H9 (cell line): Measurements from ENCODE around the gene SLC17A6. TPM values are rescaled to one million over a fixed set of nuclear protein-coding genes. Genes with fewer than 3 reads are reported as not detected.
A peak's percentile ranks its signal among the peaks of the same experiment; 100 is the strongest.

Experiments used
- DNase-seq: peaks from one replicate; pipeline ENCODE4 v3.0.0-alpha.2; 2017
- H2AFZ ChIP-seq: one replicate; pipeline ENCODE4 v1.6.1; 2013; ENCODE audit warnings: mild to moderate bottlenecking, low read length, control low read depth, moderate library complexity
- H2AK5ac ChIP-seq: 2 replicates; pipeline ENCODE4 v1.6.1; 2013; ENCODE audit warnings: low read length, control low read depth, mixed read lengths; ENCODE audit not compliant: insufficient read length
- H2BK120ac ChIP-seq: one replicate; pipeline ENCODE4 v1.6.1; 2013; ENCODE audit warnings: low read depth, mild to moderate bottlenecking, low read length, control low read depth, inconsistent platforms; ENCODE audit not compliant: poor library complexity, severe bottlenecking
- H2BK12ac ChIP-seq: 2 replicates; pipeline ENCODE4 v1.6.1; 2013; ENCODE audit warnings: low read length, control low read depth, mixed read lengths, low read depth; ENCODE audit not compliant: insufficient read length
- H2BK15ac ChIP-seq: 2 replicates; pipeline ENCODE4 v1.6.1; 2013; ENCODE audit warnings: low read depth, low read length, control low read depth
- H2BK20ac ChIP-seq: one replicate; pipeline ENCODE4 v1.6.1; 2013; ENCODE audit warnings: low read depth, mild to moderate bottlenecking, low read length, control low read depth, inconsistent platforms; ENCODE audit not compliant: poor library complexity, severe bottlenecking
- H2BK5ac ChIP-seq: 2 replicates; pipeline ENCODE4 v1.6.1; 2013; ENCODE audit warnings: low read length, control low read depth, mixed read lengths; ENCODE audit not compliant: insufficient read length
- H3K14ac ChIP-seq: 2 replicates; pipeline ENCODE4 v1.6.1; 2013; ENCODE audit warnings: low read length, control low read depth; ENCODE audit not compliant: insufficient read depth
- H3K18ac ChIP-seq: 2 replicates; pipeline ENCODE4 v1.6.1; 2013; ENCODE audit warnings: low read depth, mild to moderate bottlenecking, mixed read lengths, low read length, control low read depth; ENCODE audit not compliant: insufficient read length
- H3K23ac ChIP-seq: 2 replicates; pipeline ENCODE4 v1.6.1; 2013; ENCODE audit warnings: low read length, control low read depth, mixed read lengths, low read depth; ENCODE audit not compliant: insufficient read length
- H3K23me2 ChIP-seq: 2 replicates; pipeline ENCODE4 v1.6.1; 2013; ENCODE audit warnings: low read depth, mild to moderate bottlenecking, mixed read lengths, low read length, control low read depth; ENCODE audit not compliant: insufficient read length, poor library complexity, severe bottlenecking
- H3K27ac ChIP-seq: 2 replicates; pipeline ENCODE4 v1.5.1; 2013; ENCODE audit warnings: low read length, control low read depth, mixed read lengths, low read depth; ENCODE audit not compliant: insufficient read length
- H3K27me3 ChIP-seq: 2 replicates; pipeline ENCODE4 v1.6.1; 2013; ENCODE audit warnings: low read length, control low read depth, inconsistent platforms; ENCODE audit not compliant: insufficient read depth
- H3K4ac ChIP-seq: 2 replicates; pipeline ENCODE4 v1.6.1; 2013; ENCODE audit warnings: low read depth, mild to moderate bottlenecking, control low read depth, inconsistent platforms, low read length, moderate library complexity
- H3K4me1 ChIP-seq: 2 replicates; pipeline ENCODE4 v1.6.1; 2013; ENCODE audit warnings: low read length, control low read depth, inconsistent platforms; ENCODE audit not compliant: insufficient read depth
- H3K4me2 ChIP-seq: 2 replicates; pipeline ENCODE4 v1.6.1; 2013; ENCODE audit warnings: low read length, control low read depth, mixed read lengths; ENCODE audit not compliant: insufficient read length, insufficient read depth
- H3K56ac ChIP-seq: 2 replicates; pipeline ENCODE4 v1.6.1; 2013; ENCODE audit warnings: low read depth, mild to moderate bottlenecking, mixed read lengths, low read length, control low read depth; ENCODE audit not compliant: insufficient read length
- H3K79me1 ChIP-seq: 2 replicates; pipeline ENCODE4 v1.6.1; 2013; ENCODE audit warnings: low read depth, mild to moderate bottlenecking, moderate library complexity, low read length, control low read depth, inconsistent platforms; ENCODE audit not compliant: insufficient read depth, poor library complexity, severe bottlenecking
- H3K79me2 ChIP-seq: 2 replicates; pipeline ENCODE4 v1.6.1; 2013; ENCODE audit warnings: low read length, control low read depth, inconsistent platforms; ENCODE audit not compliant: insufficient read depth
- H3K9ac ChIP-seq: 2 replicates; pipeline ENCODE4 v1.6.1; 2013; ENCODE audit warnings: low read length, control low read depth, mixed read lengths; ENCODE audit not compliant: insufficient read length; ENCODE audit errors: extremely low read depth
- H3K9me3 ChIP-seq: one replicate; pipeline ENCODE4 v1.6.1; 2013; ENCODE audit warnings: low read depth, low read length, inconsistent platforms; ENCODE audit not compliant: control insufficient read depth
- H3T11ph ChIP-seq: one replicate; pipeline ENCODE4 v1.6.1; 2013; ENCODE audit warnings: mild to moderate bottlenecking, low read length, control low read depth, inconsistent platforms
- H4K20me1 ChIP-seq: one replicate; pipeline ENCODE4 v1.6.1; 2013; ENCODE audit not compliant: control insufficient read depth, insufficient read length, insufficient read depth
- H4K5ac ChIP-seq: 2 replicates; pipeline ENCODE4 v1.6.1; 2013; ENCODE audit warnings: low read depth, mild to moderate bottlenecking, mixed read lengths, low read length, control low read depth; ENCODE audit not compliant: insufficient read length
- H4K8ac ChIP-seq: replicated peaks from 2 replicates; pipeline ENCODE4 v1.6.1; 2013; ENCODE audit warnings: low read length, control low read depth, mixed read lengths, low read depth; ENCODE audit not compliant: insufficient read length
- H4K91ac ChIP-seq: 2 replicates; pipeline ENCODE4 v1.6.1; 2013; ENCODE audit warnings: low read depth, mild to moderate bottlenecking, moderate library complexity, mixed read lengths, low read length, control low read depth; ENCODE audit not compliant: insufficient read length
- H3K27ac Mint-ChIP-seq, 3 experiments: 2 replicates in 2 of 3; 3 replicates in 1 of 3; pipeline ENCODE4 v1.8.0; 2020 to 2021; ENCODE audit warnings: mixed read lengths in 3 of 3, mild to moderate bottlenecking in 1 of 3, moderate library complexity in 1 of 3
- H3K27me3 Mint-ChIP-seq: 2 replicates; pipeline ENCODE4 v1.8.0; 2021; ENCODE audit warnings: low read depth, mild to moderate bottlenecking, moderate library complexity, mixed read lengths
- H3K36me3 Mint-ChIP-seq, 3 experiments: 2 replicates in 2 of 3; 3 replicates in 1 of 3; pipeline ENCODE4 v1.8.0; 2020 to 2021; ENCODE audit warnings: low read depth in 3 of 3, mixed read lengths in 3 of 3; ENCODE audit not compliant: insufficient read depth in 1 of 3
- H3K4me1 Mint-ChIP-seq, 2 experiments: 2 replicates each; pipeline ENCODE4 v1.8.0; 2020; ENCODE audit warnings: mixed read lengths in 2 of 2
- H3K4me3 Mint-ChIP-seq, 2 experiments: 2 replicates in 1 of 2; 3 replicates in 1 of 2; pipeline ENCODE4 v1.8.0; 2020 to 2021; ENCODE audit warnings: mild to moderate bottlenecking in 2 of 2, mixed read lengths in 2 of 2, moderate library complexity in 1 of 2
- H3K9me3 Mint-ChIP-seq, 2 experiments: 2 replicates in 1 of 2; 3 replicates in 1 of 2; pipeline ENCODE4 v1.8.0; 2020; ENCODE audit warnings: mild to moderate bottlenecking in 2 of 2, mixed read lengths in 2 of 2, moderate library complexity in 1 of 2
- CTCF ChIP-seq: fragments of 200-600 bp; sonication (generic); conservative IDR thresholded peaks from 3 replicates; pipeline ENCODE4 v1.8.0; 2021; ENCODE audit warnings: antibody characterized with exemption, mild to moderate bottlenecking
- WGBS: extraction: QIAGEN DNeasy Blood & Tissue Kit; methylation state at CpG from one replicate; pipeline ENCODE4 v1.1.7; 2013; ENCODE audit warnings: missing lambda C conversion rate, low lambda C conversion rate, mixed read lengths; ENCODE audit not compliant: insufficient read length; ENCODE audit errors: extremely low coverage; 5-methylcytosine and 5-hydroxymethylcytosine counted together
- total RNA-seq: library from RNA; stranded (reverse); gene quantifications from 2 replicates; pipeline ENCODE4 v1.2.1, GENCODE V29; 2021

Gene SLC17A6
- total RNA-seq, 1 experiment from 2014 or later: not detected

- no peak overlapping the region for H2AFZ ChIP-seq
- H3K9me3 Mint-ChIP-seq: no peaks in the 10 kb centered on the region
- H2BK5ac ChIP-seq: no peak overlapping the region
- H3K9ac ChIP-seq: no peak overlapping the region
- H3T11ph ChIP-seq: no peak overlapping the region
- no peak overlapping the region for H2BK20ac ChIP-seq
- DNase-seq: no peak
- no peak for TF ChIP-seq CTCF
- H3K23me2 ChIP-seq: no peaks in the 10 kb centered on the region
- peaks cover 16 to 19% of the 10 kb centered on the region in 2 experiments for H3K4me1 Mint-ChIP-seq
- H3K9me3 ChIP-seq: no peaks in the 10 kb centered on the region
- H3K4me3 Mint-ChIP-seq: no peak overlapping the region
- WGBS: no CpG with 5 or more reads among the region's 3 CpGs
- peak overlapping the region; percentile 7 for H3K4me2 ChIP-seq
- no peak overlapping the region for H4K8ac ChIP-seq
- H2BK120ac ChIP-seq: no peak overlapping the region
- no peak overlapping the region for H3K14ac ChIP-seq
- no peak overlapping the region for H4K91ac ChIP-seq
- H2AK5ac ChIP-seq: no peak overlapping the region
- no peak overlapping the region for H2BK15ac ChIP-seq
- no peaks in the 10 kb centered on the region for H3K79me2 ChIP-seq
- no peaks in the 10 kb centered on the region for H3K36me3 Mint-ChIP-seq
- H4K5ac ChIP-seq: no peak overlapping the region
- H4K20me1 ChIP-seq: no peaks in the 10 kb centered on the region
- no peak overlapping the region for H3K27ac ChIP-seq
- H3K27ac Mint-ChIP-seq: peak overlapping the region in 2 of 3 experiments; percentile 16 to 75; a peak in 2 of 7 replicates
- no peaks in the 10 kb centered on the region for H3K27me3 ChIP-seq
- no peak overlapping the region for H3K56ac ChIP-seq
- H3K79me1 ChIP-seq: no peaks in the 10 kb centered on the region
- no peaks in the 10 kb centered on the region; the same call in 1 of the 2 replicates for H3K4me1 ChIP-seq
- no peak overlapping the region for H3K23ac ChIP-seq
- peaks cover 4% of the 10 kb centered on the region for H3K27me3 Mint-ChIP-seq
- H3K4ac ChIP-seq: no peak overlapping the region
- no peak overlapping the region for H3K18ac ChIP-seq
- H2BK12ac ChIP-seq: no peak overlapping the region
Measured at GRCh38 chr11:22371160-22371559, 33.0 kb downstream of the SLC17A6 start.
